GM19324 (cell line): ENCODE measurements around the gene FGD3.

Experiments used
- ATAC-seq: cut with Tn5 transposase; IDR thresholded peaks from one replicate; pipeline ENCODE4 v1.9.1; 2021; ENCODE audit warnings: mild to moderate bottlenecking, moderate library complexity; ENCODE audit not compliant: unreplicated experiment, low FRiP score

FGD3 gene

DNA sequence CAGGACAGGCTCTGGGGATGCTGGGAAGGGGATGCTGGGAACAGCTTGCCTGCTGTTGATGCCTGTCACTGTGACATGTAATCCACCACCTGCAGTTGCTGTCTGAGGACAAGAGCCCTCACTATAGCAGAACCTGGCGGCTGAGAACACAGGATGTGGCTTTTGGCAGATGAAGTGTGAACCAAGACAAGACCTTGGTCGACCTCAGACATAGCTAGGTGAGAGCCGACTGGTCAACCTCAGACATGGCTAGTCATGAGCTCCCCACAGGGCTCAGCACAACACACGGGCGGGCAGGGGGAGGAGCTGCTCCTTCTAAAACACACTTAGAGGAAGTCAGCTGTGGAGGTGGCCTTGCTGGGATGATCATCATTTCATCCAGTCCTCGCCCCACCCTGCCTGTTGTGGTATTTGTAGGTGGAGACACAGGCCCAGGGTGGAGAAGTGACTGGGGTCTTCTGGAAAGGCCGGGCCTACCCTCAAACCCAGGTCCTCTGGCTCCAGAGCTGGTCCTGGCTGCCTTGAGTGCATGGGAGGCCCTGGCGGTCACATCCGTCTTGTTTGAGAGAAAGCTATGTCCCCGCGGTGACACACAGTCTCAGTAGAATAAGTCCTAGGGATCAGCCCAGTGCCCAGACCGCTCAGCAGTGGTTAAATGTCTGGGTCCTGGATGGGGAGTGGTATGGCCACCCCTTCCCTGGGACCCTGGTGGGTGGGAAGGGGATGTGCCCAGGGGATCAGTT, 117.2 kb downstream of the FGD3 start:
- peak; percentile 85 for ATAC-seq

DNA sequence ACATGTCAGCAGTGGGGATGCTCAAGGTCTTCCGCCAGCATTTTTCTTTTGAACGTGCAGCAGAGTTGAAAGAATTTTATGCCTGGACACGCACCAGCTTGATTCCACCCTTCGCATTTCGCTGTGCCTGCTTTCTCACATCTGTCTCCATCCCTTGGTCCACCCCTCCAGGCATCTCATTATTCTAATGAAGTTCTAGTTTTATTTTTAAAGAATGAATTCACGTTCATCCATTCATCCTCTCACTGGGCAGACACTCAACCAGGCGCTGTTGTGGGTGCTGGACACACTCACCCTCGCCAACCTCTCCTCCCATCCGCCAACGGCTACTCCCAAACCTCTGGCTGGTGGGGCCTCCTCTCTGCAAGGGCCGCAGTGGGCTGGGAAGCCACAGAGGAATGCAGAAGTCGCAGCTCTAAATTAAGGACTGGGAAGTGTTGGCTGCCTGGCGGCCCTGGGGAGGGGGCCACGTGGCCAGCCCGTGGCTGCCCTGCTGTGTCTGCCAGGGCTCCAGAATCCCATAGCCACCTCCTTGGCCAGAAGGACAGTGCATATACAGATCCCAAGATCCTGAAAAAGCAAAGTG, 117.9 kb downstream of the FGD3 start:
- ATAC-seq = no peak

DNA sequence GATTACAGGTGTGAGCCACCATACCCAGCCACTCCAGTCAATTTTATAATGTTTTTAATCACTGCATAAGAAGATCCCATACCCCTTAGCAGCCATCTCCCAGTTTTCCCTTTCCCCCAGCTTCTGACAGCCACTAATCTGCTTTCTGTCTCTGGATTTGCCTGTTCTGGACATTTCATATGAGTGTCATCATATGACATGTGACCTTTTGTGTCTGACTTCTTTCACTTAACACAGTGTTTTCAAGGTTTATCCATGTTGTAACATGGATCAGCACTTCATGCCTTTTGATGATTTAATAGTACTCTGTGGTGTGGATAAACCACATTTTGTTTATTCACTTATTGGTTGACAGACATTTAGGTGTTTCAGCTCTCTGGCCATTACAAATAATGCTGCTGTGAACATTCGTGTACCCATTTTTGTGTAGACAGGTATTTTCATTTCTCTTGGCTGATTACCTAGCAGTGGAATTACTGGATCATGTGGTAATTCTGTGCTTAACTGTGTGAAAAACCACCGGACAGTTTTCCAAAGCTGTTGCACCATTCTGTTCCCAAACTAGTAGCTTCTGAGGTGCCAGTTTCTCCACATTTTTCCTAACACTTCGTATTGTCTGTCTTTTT, 119.8 kb downstream of the FGD3 start:
- ATAC-seq = no peak

DNA sequence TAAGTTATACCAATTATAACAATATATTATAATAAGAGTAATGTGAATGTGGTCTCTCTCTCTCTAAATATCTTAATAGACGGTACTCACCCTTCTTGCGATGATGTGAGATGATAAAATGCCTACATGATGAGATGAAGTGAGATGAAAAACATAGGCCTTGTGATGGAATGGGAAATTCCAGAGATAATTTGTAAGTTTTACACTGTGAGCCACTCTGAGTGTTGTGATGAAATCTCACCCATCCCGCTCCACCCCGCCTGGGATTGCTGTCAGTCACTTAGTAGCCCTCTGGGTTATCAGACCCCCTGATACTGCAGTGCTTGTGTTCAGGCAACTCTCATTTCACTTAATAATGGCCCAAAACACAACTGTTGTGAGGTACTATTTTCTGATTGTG, 121.6 kb downstream of the FGD3 start:
- no peak for ATAC-seq

DNA sequence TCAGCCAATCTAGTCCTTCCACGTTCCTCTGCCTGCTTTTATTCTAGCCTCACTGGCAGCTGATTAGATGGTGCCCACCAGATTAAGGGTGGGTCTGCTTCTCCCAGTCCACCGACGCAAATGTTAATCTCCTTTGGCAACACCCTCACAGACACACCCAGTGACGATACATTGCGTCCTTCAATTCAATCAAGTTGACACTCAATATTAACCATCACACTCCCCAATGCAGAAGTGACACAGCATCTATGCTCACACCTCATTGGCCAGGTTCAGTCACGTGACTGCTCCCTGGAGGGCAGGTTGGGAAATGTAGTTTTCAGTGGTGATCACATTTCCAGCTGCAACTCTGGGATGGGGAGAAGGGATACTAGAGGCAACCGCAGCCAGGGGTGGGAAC, 124.1 kb downstream of the FGD3 start:
- ATAC-seq = no peak

DNA sequence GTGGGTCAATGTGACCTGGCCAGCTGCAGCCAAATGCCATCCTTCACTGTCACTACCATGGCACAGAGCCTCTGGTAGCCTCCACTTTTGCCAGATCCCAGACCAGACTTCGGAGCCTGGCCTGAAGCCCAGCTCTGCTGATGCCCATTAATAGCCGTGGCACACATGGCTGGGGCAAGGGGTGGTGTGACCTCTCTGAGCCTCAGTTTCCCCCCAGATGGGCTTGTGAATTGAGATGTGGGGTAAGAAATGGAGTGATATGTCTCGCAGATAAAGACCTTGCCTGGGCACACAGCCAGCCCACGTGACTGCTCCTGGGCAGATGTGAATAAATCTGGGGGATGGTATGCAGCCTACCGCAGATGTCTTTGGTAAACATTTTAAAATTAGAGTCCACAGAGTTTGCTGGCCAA, 125.1 kb downstream of the FGD3 start:
- ATAC-seq = no peak

DNA sequence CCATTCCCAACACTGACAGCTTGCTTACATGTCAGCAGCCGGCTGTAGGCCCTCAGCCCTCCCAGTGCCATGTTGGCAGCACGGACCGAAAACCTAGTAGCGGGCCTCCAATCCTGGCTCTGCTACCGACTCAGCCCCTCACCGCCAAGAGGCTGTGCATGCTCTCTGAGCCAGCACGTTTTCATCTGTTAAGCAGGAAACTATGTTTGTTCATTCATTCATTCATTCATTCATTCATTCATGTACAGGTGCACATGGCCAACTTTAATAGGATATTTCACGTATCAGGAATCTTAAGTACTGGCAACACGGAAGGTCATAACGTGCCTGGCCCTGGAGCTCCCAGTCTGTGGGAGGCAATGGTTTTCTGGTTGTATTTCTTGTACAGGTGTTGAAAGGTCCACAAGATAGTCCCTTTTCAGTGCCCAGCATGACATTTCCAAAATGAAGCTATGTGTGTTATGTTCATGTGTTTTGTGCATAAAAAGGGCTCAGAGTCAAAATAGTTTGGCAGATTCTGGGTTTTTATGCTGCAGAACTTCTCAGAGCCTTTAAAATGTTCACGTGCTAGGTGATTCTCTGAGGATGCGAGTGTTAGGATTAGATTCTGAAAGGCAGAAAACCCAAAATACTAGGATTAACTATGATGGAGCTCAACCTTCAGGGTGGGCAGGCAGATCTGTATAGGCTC, 128.9 kb downstream of the FGD3 start:
- ATAC-seq = no peak

DNA sequence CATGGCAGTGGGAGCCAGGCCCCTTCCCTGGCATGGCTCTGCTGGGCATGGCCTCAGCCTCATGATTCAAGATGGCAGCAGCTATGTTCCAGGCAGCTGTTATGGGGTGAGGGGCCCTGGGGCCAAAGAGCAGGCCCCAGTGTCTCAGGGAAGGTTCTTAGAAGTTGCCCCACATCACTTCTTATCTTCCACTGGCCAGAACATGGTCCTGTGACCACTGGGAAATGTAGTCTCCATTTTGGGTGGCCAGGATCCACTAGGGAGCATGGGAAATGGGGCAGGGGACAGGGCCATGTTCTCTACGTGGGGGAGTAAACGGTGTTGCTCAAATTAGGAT, 129.4 kb downstream of the FGD3 start:
- no peak for ATAC-seq

DNA sequence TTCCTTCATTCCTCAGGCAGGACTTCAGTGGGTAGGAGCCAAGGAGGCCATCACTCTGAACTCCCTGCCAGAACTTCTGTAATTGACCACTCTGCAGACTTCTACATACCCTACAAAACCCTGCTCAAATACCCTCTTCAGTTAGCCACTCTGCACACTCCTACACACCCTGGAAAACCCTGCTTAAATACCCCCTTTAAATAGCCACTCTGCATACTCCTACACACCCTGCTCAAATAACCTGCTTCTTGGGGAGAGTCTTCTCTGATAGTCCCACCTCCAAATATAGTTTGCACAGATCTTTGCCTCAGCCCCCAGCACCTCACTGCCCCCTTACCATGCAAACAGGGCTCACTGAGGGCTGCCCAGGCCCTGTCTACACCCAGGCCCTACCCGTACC, 130.0 kb downstream of the FGD3 start:
- no peak for ATAC-seq

DNA sequence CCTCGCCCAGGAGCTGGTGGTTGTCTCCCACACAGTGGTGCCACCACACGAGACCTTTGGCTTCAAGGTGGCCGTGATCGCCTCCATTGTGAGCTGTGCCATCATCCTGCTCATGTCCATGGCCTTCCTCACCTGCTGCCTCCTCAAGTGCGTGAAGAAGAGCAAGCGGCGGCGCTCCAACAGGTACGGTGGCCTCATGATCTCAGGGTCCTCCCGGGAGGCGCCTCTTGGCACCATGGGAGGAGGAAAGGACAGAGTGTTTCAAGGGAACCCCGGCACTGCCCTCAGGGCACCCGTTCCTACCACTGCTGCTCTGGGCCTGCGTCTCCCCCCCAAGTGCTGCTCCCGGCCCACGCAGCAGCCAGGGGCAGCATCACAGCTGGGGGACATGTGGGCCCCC, 130.5 kb downstream of the FGD3 start:
- no peak for ATAC-seq

DNA sequence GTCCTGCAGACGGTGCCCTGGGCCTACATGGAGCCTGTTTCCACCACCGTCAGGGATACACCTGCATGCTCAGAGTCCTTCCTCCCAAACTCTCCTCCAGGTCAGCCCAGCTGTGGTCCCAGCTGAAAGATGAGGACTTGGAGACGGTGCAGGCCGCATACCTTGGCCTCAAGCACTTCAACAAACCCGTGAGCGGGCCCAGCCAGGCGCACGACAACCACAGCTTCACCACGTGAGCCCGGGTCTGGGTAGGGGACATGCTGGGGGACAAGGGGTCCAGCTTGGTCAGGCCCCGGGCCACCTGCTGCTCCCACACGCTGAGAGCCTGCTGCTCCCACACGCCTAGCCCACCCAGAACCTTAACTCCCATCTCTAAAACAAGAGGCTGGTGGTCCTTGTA, 132.0 kb downstream of the FGD3 start:
- ATAC-seq = no peak

DNA sequence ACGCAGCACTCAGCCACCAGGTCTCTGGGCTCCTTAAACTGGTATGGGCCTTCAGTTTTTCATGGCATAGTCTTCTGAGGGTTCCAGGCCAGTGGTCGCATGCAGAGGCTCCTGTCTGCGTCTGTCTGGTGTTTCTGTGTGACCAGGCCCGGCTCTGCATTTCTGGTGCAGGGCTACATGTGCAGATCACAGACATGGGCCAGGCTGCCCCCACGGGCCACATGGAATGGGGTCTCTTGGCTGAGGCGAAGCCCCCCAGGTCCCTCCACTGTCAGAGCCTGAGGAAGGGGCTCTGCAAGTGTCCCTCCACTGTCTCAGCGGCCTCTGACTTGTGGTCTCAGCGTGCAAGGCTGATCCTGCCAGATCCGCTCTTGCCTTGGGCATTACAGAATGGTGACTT, 133.1 kb downstream of the FGD3 start:
- ATAC-seq = no peak

DNA sequence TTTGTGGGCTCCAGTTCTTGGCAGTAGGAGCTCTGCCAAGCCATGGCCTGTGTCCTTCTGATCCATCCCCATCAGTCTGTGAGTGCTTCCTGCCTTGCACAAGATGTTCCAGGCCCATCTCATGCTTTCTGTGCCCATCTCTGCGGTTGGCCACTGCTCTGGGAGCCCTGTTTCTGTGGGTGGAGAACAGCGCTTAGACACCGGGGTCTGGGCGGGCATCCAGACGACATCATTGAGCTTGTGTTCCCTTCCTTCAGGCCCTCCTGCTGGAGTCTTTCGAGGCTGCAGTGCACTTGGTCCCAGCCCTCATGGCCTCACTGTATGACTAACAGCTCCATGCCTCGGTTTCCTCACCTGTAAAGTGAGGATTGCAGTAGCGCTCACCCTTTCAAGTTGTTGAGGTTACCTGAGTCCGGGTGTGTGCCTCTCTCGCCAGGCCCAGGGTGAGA, 133.8 kb downstream of the FGD3 start:
- ATAC-seq = no peak

DNA sequence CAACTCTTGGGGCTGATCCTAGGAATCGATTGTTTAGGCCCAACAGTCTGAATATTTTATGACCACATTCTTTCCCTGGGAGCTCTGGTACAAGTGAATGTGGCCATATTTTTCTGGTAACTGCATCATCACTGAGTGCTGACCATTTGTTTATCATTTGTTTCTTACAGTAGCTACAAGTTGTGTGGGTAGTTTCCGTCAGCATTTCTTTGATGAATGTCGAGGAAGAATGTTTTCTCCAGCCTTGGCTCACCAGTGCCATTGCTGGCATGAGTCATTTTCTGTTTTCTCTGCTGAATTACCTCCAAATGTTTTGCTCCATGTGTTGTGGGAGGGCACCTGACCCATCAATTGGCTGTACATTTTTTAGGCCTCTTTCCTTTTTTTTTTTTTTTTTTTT, 134.6 kb downstream of the FGD3 start:
- ATAC-seq = no peak

DNA sequence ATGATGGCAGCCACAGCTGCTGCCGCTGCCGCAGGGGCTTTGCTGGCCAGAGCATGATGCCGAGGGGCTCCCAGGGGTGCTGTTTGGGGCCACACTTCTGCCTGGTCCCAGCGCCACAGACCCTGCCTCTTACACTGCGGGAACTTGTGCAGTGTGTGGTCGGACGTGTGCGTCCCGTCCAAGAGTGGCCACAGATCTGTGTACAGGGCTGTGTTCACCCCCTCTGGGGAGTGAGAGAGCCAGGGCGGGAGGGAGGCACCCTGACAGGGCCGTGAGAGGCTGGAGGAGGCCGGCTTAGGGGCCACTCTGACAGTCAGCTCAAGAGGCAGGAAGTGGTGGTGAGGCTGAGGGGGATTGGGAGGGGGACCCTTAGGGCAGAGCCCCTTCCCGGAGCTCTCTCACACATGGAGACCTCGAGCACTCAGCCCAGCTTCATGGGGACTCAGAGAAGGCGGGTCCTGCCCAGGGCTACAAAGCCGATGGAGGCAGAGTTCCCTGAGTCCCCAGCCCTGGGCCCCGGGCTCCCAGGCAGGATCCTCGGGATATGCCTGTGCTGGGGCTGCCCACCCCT, 135.6 kb downstream of the FGD3 start:
- no peak for ATAC-seq

DNA sequence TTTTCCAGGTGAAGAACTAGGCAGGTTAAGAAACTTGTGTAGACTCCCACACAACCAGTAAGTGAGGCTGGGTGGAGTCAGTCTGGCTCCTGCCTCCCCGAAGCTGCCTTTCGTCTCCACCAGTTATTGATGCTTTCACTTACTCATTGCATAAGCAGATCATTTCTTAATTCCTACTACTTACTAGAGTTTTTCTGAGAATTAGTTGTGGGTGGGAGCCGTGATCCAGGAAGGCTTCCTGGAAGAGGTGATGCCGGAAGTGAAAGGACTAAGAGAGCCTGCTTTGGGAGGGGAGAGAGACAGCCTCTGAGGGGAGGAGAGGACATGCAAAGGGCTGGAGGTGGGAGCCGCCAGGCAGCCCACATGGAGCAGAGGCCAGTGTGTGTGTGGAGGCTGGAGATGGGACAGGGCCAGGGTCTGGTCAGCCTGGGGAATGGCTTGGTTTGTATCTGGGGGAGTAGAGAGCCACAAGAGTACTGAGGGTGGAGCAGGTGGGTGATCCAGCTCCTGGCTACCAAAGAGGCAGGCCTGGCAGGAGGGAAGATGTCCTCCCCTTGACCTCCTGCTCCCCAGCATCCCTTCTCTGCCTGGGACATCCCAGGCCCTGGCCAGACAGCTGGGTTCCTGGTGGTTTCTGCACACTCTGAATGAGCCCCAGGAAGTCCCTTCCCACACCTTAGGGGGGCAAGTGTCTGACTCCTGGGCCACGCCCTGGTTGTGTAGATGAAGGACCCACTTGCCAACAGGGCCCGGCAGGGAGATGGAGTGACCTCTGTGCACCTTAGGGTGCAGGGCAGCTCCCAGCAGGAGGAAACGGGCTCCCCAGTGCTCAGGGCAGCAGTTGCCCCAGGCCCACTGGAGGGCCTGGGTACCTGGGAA, 136.5 kb downstream of the FGD3 start:
- no peak for ATAC-seq

DNA sequence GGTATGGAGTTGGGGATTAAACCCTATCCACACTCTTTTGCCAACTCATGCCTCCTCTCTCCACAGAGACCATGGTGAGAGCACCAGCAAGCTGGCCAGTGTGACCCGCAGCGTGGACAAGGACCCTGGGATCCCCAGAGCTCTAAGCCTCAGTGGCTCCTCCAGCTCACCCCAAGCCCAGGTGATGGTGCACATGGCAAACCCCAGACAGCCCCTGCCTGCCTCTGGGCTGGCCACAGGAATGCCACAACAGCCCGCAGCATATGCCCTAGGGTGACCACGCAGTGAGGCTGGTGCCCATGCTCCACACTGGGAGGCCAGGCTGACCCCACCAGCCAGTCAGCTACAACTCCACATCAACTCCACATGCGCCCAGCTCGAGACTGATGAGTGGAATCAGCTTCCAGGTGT, 137.2 kb downstream of the FGD3 start:
- no peak for ATAC-seq

DNA sequence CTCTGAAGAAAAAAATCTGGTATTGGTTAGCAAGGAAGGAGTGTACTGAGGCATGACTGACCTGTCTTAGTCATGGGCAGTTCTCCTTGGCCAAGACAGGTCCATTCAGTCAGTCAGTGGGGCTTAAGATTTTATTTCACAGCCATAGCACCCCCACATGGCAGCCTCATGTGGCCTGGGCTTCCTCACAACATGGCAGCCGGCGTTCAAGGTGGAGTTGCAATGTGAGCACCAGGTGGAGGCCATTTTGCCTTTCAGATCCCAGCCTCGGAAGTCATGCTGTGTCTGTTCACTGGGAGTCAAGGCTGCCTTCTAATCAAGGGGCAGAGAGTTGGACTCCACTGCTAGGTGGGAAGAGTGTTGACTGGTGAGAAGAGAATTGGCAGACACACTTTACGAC, 138.4 kb downstream of the FGD3 start:
- no peak for ATAC-seq
